SH-SY5Y (cell line): Measurements from ENCODE around the gene GP1BB.

Source experiments
- GATA2 ChIP-seq: IDR thresholded peaks from 2 replicates; pipeline ENCODE4 v1.6.1; 2011; ENCODE audit warnings: mild to moderate bottlenecking, low read depth, low read length
- GATA3 ChIP-seq: IDR thresholded peaks from 2 replicates; pipeline ENCODE4 v1.6.1; 2011; ENCODE audit warnings: low read depth, mild to moderate bottlenecking, low read length, moderate library complexity

Gene GP1BB

GRCh38 chr22:19756288-19757128 lies 33.2 kb downstream of the GP1BB start:
- TF ChIP-seq GATA3 (no peak), GATA2 (no peak)

DNA sequence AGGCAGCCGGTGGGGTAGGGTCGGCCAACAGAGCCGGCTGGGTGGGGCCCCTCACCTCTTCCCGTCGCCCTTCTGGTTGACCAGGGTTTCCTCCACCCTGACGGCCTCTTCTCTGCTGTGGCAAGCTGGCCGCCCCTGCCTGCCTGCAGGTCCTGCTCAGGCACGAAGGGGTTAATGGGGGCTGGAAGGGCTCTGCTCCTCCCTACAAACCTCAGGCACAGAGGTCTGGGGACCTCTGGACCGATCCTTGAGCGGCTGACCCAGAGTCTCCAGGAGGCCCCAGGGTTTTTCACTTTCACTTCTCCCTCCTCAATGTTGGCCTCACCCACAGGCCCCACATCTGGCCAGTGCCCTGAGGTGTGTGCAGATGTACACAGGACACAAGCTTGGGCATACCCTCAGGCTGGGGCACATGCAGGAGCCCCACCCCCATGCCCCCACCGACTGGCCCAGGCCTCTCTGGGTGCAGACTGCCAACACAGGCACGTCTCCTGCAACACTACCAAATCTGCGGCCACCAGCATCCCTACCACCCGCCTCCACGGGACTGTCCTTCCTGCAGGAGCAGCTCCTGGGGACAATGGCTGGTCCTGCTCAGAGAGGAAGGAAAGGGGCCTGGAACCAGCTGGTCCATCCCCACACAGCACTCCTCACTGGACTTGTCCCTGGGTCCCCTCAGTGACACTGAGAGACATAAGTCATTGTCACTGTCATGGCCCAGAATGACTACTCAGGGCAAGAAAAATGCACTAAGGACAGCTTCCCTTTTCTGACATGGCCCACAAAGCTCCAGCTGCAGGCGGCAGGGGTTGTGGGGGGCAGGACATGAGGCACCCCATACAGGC lies 34.0 kb downstream of the GP1BB start:
- TF ChIP-seq GATA3 (no peak), GATA2 (no peak)

GRCh38 chr22:19757985-19758895 lies 34.9 kb downstream of the GP1BB start:
- no peak for TF ChIP-seq GATA3
- TF ChIP-seq GATA2, result no peak

- TF ChIP-seq GATA3 (no peak), GATA2 (no peak)
Measured at GRCh38 chr22:19758896-19759426, 35.6 kb downstream of the GP1BB start.

- no peak for TF ChIP-seq GATA2
- no peak for TF ChIP-seq GATA3
Measured at GRCh38 chr22:19759427-19760057, 36.2 kb downstream of the GP1BB start.

DNA sequence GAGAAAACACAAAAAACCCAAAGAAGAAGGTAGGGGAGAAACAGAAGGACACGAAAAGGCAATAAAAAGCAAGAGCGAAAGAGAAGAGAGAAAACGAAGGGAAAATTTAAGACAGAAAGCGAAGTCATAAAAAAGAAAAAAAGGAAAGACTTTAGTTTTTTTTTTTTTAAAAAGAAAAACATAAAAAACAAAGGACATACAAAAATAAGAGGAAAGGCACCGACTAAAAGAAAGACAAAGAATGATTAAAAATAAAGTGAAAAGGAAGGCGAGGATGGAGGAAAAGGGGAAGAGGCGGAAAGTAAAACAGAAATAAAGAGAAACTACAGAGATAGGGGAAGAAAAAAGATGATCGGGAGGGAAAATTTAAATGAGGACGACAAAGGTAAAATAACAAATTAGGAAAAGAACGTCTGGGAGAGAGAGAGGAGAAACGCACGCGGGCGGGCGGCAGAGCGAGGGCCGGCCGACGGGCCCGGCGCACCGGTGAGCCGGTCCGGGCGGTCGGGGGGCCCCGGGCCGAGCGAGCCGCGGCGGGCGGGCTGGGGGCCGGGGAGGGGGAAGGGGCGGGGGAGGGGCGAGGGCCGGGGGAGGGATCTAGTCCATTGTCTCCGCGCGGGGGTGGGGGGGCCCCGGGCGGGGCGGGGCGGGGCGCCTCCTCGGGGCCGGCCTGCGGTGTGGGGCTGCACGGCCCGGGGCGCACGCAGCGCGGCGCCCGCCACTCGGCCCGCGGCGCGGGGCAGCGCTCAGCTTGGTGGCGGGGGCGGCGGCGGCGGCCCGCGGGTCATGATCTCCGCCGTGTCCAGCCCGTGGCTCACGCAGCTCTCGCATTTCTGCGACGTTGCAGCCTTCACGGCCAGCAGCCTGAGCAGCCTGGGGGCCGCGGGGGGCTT lies 37.0 kb downstream of the GP1BB start, which contains the start of gene TBX1:
Gene TBX1 (plus strand): TSS at position 721 of the 893 bp plus-strand sequence. CDS start 66 bp downstream, at position 787.
- TF ChIP-seq GATA2 (no peak), GATA3 (no peak)

DNA sequence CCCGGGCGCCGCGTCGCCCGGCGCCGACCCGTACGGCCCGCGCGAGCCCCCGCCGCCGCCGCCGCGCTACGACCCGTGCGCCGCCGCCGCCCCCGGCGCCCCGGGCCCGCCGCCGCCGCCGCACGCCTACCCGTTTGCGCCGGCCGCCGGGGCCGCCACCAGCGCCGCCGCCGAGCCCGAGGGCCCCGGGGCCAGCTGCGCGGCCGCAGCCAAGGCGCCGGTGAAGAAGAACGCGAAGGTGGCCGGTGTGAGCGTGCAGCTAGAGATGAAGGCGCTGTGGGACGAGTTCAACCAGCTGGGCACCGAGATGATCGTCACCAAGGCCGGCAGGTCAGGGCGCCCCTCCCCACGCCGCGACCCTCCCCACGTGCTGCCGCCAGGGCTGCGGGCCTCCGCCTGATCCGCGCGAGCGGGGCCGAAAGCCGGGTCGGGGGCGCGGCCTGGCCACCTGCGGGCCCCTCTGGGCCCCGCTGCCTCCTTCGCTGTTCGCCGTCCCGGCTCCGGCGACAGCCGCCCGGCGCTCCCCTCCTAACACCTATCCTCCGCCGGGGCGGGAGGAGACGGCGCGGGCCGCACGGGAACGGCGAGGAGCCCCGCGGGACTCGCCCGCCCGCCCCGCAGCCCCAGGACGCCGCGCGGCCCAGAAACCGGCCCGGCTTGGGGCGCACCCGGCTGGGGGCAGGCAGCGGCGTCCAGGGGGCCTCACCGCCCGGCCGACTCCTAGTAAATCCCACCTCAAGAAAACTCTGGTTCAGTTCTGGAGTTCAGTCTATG lies 37.8 kb downstream of the GP1BB start:
- no peak for TF ChIP-seq GATA2
- TF ChIP-seq GATA3, result no peak

DNA sequence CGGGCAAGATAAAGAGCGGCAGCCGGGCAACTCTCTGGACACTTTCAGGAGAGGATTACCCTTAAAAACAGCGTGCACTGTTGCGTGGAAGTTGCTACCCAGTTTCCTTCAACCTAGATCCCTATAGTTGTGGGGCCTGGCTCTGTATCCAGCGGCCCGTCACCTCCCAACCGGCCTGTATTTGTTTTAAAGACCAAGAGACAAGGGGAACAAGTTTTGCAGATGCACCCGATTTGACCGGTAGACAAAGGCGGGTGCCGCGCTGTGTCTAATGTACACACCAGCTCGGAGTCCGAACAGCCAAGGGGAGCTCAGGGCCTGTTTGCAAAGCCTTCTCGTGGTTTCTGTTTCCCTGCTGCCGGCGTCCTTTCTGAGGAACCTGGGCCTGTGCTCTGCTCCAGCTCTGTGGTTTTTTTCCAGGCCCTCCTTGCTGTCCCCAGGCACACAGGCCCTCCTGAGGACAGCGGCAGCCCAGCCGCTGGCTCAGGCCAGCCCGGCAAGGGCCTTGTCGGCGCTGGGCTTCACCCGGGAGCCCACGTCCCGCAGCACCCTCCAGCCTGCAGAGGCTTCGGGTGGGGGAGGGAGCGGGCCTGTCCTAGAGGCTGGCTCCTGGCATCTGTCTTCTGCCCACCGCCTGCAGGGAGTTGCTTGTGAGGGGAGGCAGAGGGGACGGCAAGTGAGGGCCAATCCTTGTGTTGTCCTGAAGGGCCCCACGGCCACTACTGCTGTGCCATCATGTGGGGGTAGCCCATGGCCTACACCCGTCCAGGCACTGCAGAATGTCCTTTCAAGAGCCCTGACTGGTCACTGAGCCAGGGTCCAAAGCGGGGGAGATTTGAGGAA lies 38.6 kb downstream of the GP1BB start:
- TF ChIP-seq GATA3, result no peak
- no peak for TF ChIP-seq GATA2

DNA sequence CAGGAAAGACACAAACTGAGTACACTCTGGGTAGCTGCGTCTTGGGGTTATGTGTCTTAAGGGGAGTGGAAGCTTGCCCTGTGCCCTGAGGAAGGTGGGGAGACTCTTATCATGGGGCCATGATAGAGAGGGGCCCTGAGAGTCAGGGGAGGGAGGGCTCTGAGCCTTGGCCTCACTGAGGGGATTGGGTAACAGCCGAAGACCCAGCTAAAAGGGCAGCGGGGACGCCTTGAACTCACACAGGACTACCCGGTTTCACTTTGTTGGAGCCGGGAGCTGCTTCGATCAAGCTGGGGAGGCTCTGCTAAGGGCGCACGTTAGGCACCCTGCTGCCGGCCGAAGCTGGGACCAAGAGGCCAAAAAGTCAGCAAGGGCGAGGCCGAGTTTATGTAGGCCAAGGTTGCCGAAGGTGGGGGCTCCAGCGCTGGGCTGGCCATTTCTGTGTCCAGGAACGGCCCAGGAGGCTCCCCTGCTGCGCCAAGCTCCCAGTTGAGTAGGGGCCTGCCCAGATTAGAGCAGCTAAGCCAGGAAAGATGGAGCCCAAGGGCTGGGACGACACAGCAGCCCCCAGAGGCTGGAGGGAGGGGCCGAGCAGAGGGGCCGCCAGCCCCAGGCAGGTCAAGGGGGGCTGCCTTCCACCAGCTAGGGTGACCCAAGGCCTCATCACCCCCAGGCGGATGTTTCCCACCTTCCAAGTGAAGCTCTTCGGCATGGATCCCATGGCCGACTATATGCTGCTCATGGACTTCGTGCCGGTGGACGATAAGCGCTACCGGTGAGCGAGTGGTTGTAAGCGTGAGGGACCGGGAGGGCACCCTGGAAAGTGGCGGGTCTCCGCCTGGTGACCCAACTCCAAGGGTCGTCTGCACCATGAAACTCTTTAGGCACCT lies 39.5 kb downstream of the GP1BB start:
- TF ChIP-seq GATA3 (no peak), GATA2 (no peak)
